ENCODE measurements around the gene FRYL.

DNA sequence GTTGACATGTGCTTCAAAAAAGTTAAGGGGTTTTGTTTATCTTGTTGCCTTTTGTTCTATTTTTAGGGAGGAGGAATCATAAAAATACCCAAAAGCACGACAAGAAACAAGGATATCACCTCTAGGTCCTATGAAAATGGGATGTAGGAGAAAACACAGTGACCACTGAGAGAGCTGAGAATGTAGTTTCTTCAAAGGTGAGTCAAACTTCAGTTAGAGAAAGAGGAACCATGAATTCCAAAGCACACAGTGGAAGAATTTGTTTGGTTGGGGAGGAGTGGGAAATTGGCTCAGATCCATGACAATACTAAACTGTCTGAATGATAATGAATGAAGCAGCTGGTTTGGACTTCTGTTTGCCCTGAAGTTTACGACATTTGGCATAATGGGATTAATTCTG is 19.1 kb upstream of the FRYL start:
- TF ChIP-seq, protein P1, sequence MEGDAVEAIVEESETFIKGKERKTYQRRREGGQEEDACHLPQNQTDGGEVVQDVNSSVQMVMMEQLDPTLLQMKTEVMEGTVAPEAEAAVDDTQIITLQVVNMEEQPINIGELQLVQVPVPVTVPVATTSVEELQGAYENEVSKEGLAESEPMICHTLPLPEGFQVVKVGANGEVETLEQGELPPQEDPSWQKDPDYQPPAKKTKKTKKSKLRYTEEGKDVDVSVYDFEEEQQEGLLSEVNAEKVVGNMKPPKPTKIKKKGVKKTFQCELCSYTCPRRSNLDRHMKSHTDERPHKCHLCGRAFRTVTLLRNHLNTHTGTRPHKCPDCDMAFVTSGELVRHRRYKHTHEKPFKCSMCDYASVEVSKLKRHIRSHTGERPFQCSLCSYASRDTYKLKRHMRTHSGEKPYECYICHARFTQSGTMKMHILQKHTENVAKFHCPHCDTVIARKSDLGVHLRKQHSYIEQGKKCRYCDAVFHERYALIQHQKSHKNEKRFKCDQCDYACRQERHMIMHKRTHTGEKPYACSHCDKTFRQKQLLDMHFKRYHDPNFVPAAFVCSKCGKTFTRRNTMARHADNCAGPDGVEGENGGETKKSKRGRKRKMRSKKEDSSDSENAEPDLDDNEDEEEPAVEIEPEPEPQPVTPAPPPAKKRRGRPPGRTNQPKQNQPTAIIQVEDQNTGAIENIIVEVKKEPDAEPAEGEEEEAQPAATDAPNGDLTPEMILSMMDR (IDR thresholded peaks at IDR 0.05): no peak
- no peak for TF ChIP-seq POLR2A (IDR thresholded peaks at IDR 0.05)

All from uterus (tissue), 2 donors.